Common myeloid progenitor, CD34-positive (primary cell): ENCODE measurements around the gene UHMK1.
A peak's percentile ranks its signal among the peaks of the same experiment; 100 is the strongest.
"Not testable (repeated sequence)": the region's sequence is repeated elsewhere in the genome, so short reads cannot be mapped to it uniquely, and the experiment has no call there.

Source experiments
- CTCF ChIA-PET: fragments of 350-600 bp; sonication (Branson Sonifier 250); formaldehyde crosslinking; loops from one replicate; lab custom pipeline; 2021; ENCODE audit warnings: antibody characterized with exemption; lab: Charles Lee
- POLR2A ChIA-PET: fragments of 350-600 bp; sonication (Branson Sonifier 250); formaldehyde crosslinking; loops from one replicate; lab custom pipeline; 2021; ENCODE audit warnings: antibody characterized with exemption; lab: Charles Lee
- DNase-seq, 3 donors: peaks; one replicate each; pipeline versions ENCODE4 v3.0.0 to v3.0.0-alpha.2; 2013
- H3K27ac ChIP-seq, 2 experiments: 1 replicate in 1 of 2; 2 replicates in 1 of 2; pipeline ENCODE4 v1.7.0; 2013; ENCODE audit warnings: inconsistent platforms in 2 of 2, low read length in 2 of 2, mild to moderate bottlenecking in 2 of 2, low read depth in 1 of 2, moderate library complexity in 1 of 2; ENCODE audit not compliant: severe bottlenecking in 2 of 2, insufficient read depth in 1 of 2, poor library complexity in 1 of 2
- H3K27me3 ChIP-seq, 5 experiments: replicated peaks in 2 of 5; 1 replicate in 3 of 5; 2 replicates in 2 of 5; pipeline versions ENCODE4 v1.6.1 to v1.7.0; 2013; ENCODE audit warnings: low read length in 4 of 5, mild to moderate bottlenecking in 2 of 5, moderate library complexity in 2 of 5, inconsistent platforms in 1 of 5; ENCODE audit not compliant: insufficient read depth in 5 of 5, control insufficient read depth in 4 of 5
- H3K36me3 ChIP-seq, 4 experiments: 1 replicate in 2 of 4; 2 replicates in 2 of 4; pipeline versions ENCODE4 v1.6.1 to v1.7.0; 2013; ENCODE audit warnings: low read length in 3 of 4, control low read depth in 1 of 4, mild to moderate bottlenecking in 1 of 4; ENCODE audit not compliant: control insufficient read depth in 4 of 4, insufficient read depth in 4 of 4
- H3K4me1 ChIP-seq, 4 experiments: 1 replicate in 3 of 4; 2 replicates in 1 of 4; pipeline versions ENCODE4 v1.6.1 to v1.7.1; 2013; ENCODE audit warnings: low read length in 3 of 4, mild to moderate bottlenecking in 3 of 4, control low read depth in 1 of 4, inconsistent platforms in 1 of 4, moderate library complexity in 1 of 4; ENCODE audit not compliant: control insufficient read depth in 4 of 4, insufficient read depth in 4 of 4; ENCODE audit errors: control extremely low read depth in 1 of 4
- H3K4me3 ChIP-seq, 7 experiments: 1 replicate in 4 of 7; 2 replicates in 3 of 7; pipeline versions ENCODE4 v1.5.1 to v1.7.0; 2013; ENCODE audit warnings: mild to moderate bottlenecking in 7 of 7, low read length in 6 of 7, moderate library complexity in 6 of 7, inconsistent platforms in 2 of 7, low read depth in 2 of 7, control low read depth in 1 of 7; ENCODE audit not compliant: insufficient read depth in 4 of 7, control insufficient read depth in 1 of 7; ENCODE audit errors: extremely low read depth in 1 of 7
- H3K9me3 ChIP-seq, 5 experiments: 1 replicate in 4 of 5; 2 replicates in 1 of 5; pipeline versions ENCODE4 v1.6.1 to v1.7.1; 2013; ENCODE audit warnings: low read length in 4 of 5, mild to moderate bottlenecking in 2 of 5, inconsistent platforms in 1 of 5, low read depth in 1 of 5, moderate library complexity in 1 of 5; ENCODE audit not compliant: control insufficient read depth in 4 of 5, insufficient read depth in 2 of 5; ENCODE audit errors: control extremely low read depth in 1 of 5
- WGBS: methylation state at CpG from one replicate; pipeline ENCODE4 v1.1.5; 2013; ENCODE audit not compliant: insufficient coverage; 5-methylcytosine and 5-hydroxymethylcytosine counted together

The UHMK1 gene

DNA sequence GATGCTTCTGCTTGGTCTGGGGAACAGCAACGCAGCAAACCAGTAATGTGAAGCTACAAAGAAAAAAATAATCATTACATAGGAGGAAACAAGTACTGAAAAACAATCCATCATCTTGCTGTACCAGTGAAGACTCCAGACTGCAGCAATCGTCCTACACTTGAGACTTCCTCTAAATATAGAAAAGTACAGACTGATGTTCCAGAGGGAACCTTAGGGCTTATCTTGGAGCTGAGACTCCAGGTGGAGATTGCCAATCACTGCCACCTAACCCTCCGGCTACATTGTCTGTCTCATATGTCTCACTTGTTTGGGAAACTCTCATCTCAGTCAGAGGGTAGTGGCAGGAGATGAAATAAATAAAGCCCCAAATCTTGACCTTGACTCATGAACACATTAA is 9.4 kb upstream of the UHMK1 start:
- WGBS = 33% methylated on average over 2 of the region's 3 CpGs
- no peaks in the 10 kb centered on the region for H3K4me1 ChIP-seq
- H3K36me3 ChIP-seq = no peaks in the 10 kb centered on the region
- peaks cover 0 to 11% (median 6%) of the 10 kb centered on the region in 5 experiments for H3K27me3 ChIP-seq
- no peak overlapping the region for H3K4me3 ChIP-seq
- no peaks in the 10 kb centered on the region for H3K9me3 ChIP-seq
- H3K27ac ChIP-seq = no peak overlapping the region
- ChIA-PET POLR2A (no interaction called here), CTCF (no interaction called here)
- no peak for DNase-seq

DNA sequence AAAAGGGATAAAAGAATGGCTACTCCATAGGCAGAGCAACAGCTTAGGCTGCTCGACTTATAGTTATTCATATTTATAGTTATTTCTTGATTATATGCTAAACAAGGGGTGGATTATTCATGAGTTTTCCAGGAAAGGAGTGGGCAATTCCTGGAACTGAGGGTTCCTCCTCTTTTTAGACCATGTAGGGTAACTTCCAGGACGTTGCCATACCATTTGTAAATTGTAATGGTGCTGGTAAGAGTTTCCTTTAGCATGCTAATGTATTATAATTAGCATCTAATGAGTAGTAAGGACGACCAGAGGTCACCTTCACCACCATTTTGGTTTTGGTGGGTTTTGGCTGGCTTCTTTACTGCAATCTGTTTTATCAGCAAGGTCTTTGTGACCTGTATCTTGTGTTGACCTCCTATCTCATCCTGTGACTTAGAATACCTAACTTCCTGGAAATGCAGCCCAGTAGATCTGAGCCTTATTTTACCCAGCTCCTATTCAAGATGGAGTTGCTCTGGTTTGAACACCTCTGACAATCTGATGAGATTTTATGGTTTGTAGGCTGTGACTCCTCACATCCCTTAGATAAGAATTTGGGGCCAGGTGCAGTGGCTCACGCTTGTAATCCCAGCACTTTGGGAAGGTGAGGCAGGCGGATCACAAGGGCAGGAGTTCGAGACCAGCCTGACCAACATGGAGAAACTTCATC is 1.9 kb upstream of the UHMK1 start:
- CTCF ChIA-PET, H3K36me3 ChIP-seq, DNase-seq, H3K9me3 ChIP-seq, POLR2A ChIA-PET, H3K27me3 ChIP-seq, H3K27ac ChIP-seq, H3K4me3 ChIP-seq: not testable (repeated sequence)
- peaks cover 3 to 17% (median 13%) of the 10 kb centered on the region in 4 experiments for H3K4me1 ChIP-seq
- 90% methylated on average over 2 of the region's 6 CpGs for WGBS

DNA sequence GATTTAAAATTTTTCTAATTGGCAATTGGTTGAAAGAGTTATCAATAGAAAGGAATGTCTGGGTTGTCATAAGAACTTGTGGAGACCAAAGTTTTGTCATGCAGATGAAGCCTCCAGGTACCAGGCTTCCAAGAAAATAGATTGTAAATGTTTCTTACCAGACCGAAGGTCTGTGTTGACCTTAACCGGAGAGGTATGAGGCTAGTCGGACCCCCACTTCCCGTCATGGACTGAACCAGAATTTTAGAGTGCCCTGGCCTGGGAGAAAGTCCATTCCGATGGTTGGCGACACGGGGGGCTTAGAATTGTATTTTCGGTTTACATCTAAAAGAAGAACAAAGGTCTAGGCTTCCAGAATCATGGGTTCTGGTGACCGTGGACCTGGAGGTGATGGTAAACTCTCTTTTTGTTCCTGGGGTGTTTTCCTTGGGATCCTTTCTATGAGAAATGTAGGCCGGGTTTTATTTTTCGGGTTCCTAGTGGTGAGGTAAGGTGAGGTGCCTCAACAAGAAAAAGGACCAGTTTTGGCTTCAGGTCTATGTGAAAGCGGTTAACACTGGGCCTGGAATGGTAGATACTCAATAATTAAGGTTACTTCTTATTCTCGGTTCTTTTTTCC is 405 bp upstream of the UHMK1 start:
- POLR2A ChIA-PET = no interaction called here
- CTCF ChIA-PET = no interaction called here
- peak overlapping the region; percentile 85 to 94 for H3K27ac ChIP-seq

DNA sequence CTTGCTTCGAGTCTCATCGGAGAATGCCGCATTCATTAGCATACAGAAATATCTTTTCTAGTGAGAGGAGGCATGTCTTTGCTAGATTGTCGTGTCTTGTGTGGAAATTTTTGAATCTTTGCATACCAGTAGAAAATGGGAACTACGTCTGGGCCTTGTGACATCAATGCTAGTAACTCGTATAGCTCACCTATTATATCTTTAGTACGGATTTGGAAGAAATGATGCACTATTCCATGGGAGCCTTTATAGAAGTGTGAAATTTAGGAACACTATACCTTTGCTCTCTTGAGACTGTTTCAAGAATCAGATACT is 835 bp downstream of the UHMK1 start:
- ChIA-PET POLR2A (interaction anchor here (0.5 kb wide), 1 partner anchor 102 kb away, joined by 5 read pairs; no protein-coding TSS in a partner anchor), CTCF (interaction anchor here (1.0 to 1.8 kb wide), 3 partner anchors 11 to 442 kb away, joined by 3 to 5 read pairs (median 4); no protein-coding TSS in a partner anchor)
- Histone ChIP-seq H3K27ac (peak overlapping the region; percentile 85 to 94), H3K27me3 (no peaks in the 10 kb centered on the region), H3K36me3 (peaks cover 10 to 35% (median 21%) of the 10 kb centered on the region in 4 experiments), H3K4me3 (peak overlapping the region; percentile 87 to 98 (median 91)), H3K9me3 (no peaks in the 10 kb centered on the region), H3K4me1 (peaks cover 3 to 17% (median 13%) of the 10 kb centered on the region in 4 experiments)
- DNase-seq = peak in 2 of 3 donors; percentile 57 to 69
- 0% methylated on average over 3 of the region's 7 CpGs for WGBS

More for the DNA sequence above, 405 bp upstream of the UHMK1 start:
- peaks cover 6 to 23% (median 14%) of the 10 kb centered on the region in 4 experiments for H3K36me3 ChIP-seq
- 63% methylated on average over 7 of the region's 13 CpGs for WGBS
- H3K4me1 ChIP-seq = peaks cover 3 to 17% (median 13%) of the 10 kb centered on the region in 4 experiments
- H3K27me3 ChIP-seq = peaks cover 0 to under 1% (median 0%) of the 10 kb centered on the region in 5 experiments
- peak overlapping the region; percentile 87 to 98 (median 91) for H3K4me3 ChIP-seq
- no peak for DNase-seq
- no peaks in the 10 kb centered on the region for H3K9me3 ChIP-seq

DNA sequence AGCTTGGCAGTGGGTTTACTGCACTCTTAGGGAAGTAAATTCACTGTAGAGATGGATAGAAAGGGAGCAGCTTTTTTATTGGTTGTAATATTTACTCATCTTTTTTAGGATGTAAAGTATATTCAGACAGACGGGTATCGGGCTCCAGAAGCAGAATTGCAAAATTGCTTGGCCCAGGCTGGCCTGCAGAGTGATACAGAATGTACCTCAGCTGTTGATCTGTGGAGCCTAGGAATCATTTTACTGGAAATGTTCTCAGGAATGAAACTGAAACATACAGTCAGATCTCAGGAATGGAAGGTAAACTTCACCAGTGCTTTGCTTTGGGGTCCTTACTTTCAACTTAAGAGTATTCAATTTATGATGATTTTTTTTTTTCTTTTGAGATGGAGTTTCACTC is 3.2 kb downstream of the UHMK1 start:
- peaks cover 10 to 51% (median 32%) of the 10 kb centered on the region in 4 experiments for H3K36me3 ChIP-seq
- DNase-seq = no peak
- H3K4me1 ChIP-seq = peaks cover 3 to 17% (median 13%) of the 10 kb centered on the region in 4 experiments
- no peaks in the 10 kb centered on the region for H3K27me3 ChIP-seq
- H3K27ac ChIP-seq = no peak overlapping the region
- POLR2A ChIA-PET = no interaction called here
- no peak overlapping the region for H3K4me3 ChIP-seq
- CTCF ChIA-PET = no interaction called here
- H3K9me3 ChIP-seq = no peaks in the 10 kb centered on the region
- WGBS = 92% methylated on average over 2 of the region's 2 CpGs

DNA sequence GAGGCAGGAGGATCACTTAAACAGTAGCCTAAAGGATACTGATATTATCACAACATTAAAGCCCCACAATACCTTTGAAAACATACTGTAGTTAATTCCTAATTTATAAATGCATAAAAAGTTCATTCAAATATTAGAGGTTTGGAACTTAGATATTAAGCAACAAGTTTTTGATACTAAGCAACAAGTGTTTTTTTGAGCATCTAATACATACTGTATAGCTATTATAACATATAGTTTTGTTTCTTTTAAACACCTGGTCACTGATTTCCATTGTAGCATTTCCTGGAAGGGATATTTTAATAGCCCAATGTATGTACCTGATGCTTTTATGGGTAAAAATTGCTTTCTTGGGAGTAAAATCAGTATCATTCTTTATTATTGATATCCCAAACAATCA is 4.5 kb downstream of the UHMK1 start:
- Histone ChIP-seq H3K4me1 (peaks cover 3 to 15% (median 11%) of the 10 kb centered on the region in 4 experiments), H3K27ac (no peak overlapping the region), H3K4me3 (no peak overlapping the region), H3K27me3 (no peaks in the 10 kb centered on the region), H3K36me3 (peaks cover 10 to 61% (median 40%) of the 10 kb centered on the region in 4 experiments), H3K9me3 (no peaks in the 10 kb centered on the region)
- DNase-seq = no peak
- ChIA-PET CTCF (no interaction called here), POLR2A (interaction anchor here (0.5 kb wide), 1 partner anchor 76 kb away, joined by 3 read pairs; no protein-coding TSS in a partner anchor)

DNA sequence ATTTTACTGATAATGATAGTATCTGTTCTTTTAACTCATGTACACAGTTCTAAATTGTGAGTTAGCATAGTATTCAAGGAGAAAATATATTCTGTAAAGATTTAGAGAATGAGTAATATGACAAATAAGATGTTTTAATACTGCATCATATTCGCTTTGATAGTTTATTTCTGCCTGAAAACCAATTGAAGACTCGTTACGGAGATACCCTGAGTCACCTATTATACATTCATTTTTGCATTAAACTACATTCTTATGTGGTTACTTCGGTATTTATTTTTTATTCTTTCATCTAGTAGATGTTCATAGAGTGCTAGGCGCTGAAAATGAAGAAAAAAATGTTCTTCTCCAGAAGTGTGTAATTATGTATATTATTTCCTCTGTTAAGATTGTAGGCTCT is 5.3 kb downstream of the UHMK1 start:
- Histone ChIP-seq H3K4me1 (peaks cover 3 to 10% (median 8%) of the 10 kb centered on the region in 4 experiments), H3K4me3 (no peak overlapping the region), H3K27ac (no peak overlapping the region), H3K36me3 (peaks cover 10 to 64% (median 40%) of the 10 kb centered on the region in 4 experiments), H3K9me3 (no peaks in the 10 kb centered on the region), H3K27me3 (no peaks in the 10 kb centered on the region)
- no CpG with 5 or more reads among the region's 5 CpGs for WGBS
- no peak for DNase-seq
- ChIA-PET POLR2A (no interaction called here), CTCF (no interaction called here)
